ENCODE results near the gene CASS4.
A peak's percentile ranks its signal among the peaks of the same experiment; 100 is the strongest.

The CASS4 gene

DNA sequence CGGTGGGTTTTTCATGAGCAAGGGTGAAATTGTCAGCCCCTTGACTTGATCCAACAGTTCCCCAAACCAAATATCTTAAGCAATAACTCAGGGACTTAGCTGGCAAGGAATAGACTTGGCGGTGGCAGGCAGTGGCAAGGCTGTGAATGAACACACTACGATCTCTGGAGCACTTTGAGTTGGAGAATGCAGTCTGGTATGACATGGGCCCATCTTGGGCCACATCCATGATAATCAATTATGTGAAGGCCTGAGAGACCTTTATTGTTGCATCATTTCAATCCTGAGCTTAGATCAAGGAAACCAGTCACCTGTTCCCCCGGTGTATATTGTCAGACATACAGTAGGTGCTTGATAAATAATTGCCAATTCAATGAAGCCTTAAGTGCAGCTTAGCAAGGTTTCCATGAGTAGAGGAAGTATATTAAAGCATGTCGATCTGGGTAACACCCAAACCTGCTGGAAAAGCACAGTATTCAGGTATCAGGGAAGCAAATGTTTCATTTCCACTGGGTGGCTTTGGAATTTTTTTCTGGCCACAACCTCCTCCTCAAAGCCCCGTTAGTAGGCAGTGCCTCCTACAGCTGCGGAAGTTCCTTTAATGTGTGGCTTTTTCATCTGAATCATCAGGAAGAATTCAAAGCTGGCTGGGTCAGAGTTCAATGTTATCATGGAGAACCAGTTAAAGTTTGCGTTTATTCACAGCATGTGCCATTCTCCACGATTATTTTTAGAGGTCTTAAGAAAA, 10.2 kb downstream of the CASS4 start:
- peak; percentile 85 for DNase-seq (ENCODE audit: low read depth)
- TF ChIP-seq, protein P1, sequence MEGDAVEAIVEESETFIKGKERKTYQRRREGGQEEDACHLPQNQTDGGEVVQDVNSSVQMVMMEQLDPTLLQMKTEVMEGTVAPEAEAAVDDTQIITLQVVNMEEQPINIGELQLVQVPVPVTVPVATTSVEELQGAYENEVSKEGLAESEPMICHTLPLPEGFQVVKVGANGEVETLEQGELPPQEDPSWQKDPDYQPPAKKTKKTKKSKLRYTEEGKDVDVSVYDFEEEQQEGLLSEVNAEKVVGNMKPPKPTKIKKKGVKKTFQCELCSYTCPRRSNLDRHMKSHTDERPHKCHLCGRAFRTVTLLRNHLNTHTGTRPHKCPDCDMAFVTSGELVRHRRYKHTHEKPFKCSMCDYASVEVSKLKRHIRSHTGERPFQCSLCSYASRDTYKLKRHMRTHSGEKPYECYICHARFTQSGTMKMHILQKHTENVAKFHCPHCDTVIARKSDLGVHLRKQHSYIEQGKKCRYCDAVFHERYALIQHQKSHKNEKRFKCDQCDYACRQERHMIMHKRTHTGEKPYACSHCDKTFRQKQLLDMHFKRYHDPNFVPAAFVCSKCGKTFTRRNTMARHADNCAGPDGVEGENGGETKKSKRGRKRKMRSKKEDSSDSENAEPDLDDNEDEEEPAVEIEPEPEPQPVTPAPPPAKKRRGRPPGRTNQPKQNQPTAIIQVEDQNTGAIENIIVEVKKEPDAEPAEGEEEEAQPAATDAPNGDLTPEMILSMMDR (conservative IDR thresholded peaks at IDR 0.05; ENCODE audit: low read depth, low read length): peak; percentile 32
- no peak overlapping the region for H3K4me3 ChIP-seq (ENCODE audit: low read depth, low read length)

DNA sequence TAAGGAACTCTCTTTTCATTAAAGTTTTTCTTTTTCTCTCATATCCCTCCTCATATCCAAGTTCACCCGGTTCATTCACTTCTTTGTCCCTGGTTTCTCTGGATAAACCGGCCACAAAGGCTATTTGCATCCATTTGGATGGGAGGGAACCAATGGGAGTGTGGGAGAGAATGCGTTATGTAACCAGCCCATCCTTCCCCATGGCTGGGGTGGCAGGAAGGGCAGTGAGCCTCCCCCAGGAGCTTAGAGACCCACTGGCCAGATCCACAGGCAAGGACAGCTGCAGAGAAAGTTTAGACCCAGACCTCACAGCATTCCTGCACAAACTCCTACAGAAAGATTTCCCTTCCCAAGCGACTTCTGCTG, 10.7 kb downstream of the CASS4 start:
- H3K4me3 ChIP-seq (ENCODE audit: low read depth, low read length): no peak overlapping the region
- TF ChIP-seq, protein P1 (conservative IDR thresholded peaks at IDR 0.05; ENCODE audit: low read depth, low read length): no peak
- DNase-seq (ENCODE audit: low read depth): no peak

DNA sequence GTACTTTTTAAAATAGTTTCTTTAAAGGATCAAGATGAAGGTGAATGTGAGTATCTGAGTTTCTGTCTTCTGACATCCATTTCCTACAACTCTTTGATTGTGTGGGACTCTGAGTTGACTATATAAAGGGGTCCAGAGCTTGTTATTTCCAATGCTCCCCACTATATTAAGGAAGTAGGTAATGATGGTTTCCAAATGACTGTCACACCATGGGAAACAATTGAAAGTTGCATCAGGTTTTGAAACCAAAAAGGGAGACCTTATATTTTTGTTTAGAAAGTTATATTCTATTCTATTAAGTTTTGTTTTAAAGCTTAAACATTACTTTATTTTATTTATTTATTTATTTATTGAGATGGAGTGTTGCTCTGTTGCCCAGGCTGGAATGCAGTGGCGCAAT, 11.2 kb downstream of the CASS4 start:
- no peak for DNase-seq (ENCODE audit: low read depth)
- no peak overlapping the region for H3K4me3 ChIP-seq (ENCODE audit: low read depth, low read length)
- TF ChIP-seq, protein P1 (conservative IDR thresholded peaks at IDR 0.05; ENCODE audit: low read depth, low read length): no peak

DNA sequence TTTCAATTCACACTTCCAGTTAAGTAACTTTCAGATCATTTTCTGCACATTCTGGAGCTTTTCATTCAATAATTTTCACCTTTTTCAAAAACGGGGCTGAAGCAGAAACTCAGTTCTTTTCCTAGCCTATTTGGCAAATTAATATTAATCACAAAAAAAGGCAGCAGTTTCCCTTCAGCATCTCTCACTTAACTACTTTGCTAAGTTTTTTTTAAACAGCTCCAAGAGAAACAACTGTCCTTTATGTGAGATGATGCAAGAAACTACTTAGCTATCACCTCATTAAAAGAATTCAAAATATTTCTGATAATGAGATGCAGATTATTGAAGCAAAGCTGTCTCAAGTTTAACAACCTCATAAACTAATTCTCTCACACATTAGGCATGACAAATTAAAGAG, 11.8 kb downstream of the CASS4 start:
- no peak overlapping the region for H3K4me3 ChIP-seq (ENCODE audit: low read depth, low read length)
- TF ChIP-seq, protein P1 (conservative IDR thresholded peaks at IDR 0.05; ENCODE audit: low read depth, low read length): no peak
- no peak for DNase-seq (ENCODE audit: low read depth)

DNA sequence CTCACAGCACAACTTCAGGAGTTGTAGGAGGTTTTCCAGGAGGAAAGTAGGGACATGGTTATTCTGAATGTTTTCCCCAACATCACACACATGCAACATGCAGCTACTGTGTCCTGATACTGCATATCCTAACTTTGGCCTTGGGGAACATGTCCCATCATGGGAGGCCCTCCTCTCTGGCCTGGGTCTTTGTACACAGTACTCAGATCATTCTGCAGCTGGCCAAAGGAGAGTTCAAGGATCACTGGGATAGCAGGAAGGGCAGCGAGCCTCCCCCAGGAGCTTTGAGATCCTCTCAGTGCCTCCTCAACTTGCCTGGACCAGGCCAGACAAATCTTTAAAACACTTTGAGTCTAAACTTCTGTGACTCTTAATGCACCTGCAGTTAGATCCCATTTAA, 12.9 kb downstream of the CASS4 start:
- no peak for DNase-seq (ENCODE audit: low read depth)
- H3K4me3 ChIP-seq (ENCODE audit: low read depth, low read length): no peak overlapping the region
- TF ChIP-seq, protein P1 (conservative IDR thresholded peaks at IDR 0.05; ENCODE audit: low read depth, low read length): no peak

DNA sequence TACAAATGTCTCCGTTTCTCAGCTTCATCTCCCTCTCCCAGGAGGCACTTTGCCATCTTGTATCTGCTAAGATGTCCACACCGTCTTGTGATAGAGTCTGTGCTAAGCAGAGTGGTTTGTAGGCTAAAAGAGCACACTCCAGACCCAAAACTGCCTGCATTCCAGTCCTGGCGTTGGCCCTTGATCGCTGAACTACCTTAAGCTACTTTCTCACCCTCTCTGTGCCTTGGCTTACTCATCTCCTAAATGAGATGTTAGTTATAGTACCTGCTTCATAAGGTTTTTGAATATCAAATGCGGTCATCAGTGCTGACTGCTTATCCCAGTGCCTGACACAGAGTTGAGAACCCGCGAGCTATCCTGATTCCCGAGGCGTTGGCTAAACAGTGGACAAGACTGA, 14.0 kb downstream of the CASS4 start:
- DNase-seq (ENCODE audit: low read depth): no peak
- no peak overlapping the region for H3K4me3 ChIP-seq (ENCODE audit: low read depth, low read length)
- TF ChIP-seq, protein P1 (conservative IDR thresholded peaks at IDR 0.05; ENCODE audit: low read depth, low read length): no peak

DNA sequence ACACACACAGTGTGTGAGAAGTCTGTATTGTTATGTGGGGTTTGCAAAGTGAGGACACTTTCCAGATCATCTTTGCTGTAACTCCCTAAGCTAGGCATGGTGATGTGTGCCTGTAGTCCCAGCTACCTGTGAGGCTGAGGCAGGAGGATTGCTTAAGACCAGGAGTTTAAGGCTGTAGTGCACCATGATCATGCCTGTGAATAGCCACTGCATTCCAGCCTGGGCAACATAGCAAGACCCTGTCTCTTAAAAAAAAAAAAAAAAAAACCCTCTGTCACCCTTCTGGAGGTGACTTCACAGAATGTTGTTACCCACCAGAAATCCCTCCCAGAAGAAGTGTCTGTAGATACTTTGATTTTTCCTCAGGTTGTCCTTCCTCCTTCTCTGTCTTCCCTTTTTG, 14.9 kb downstream of the CASS4 start:
- TF ChIP-seq, protein P1 (conservative IDR thresholded peaks at IDR 0.05; ENCODE audit: low read depth, low read length): no peak
- DNase-seq (ENCODE audit: low read depth): no peak
- H3K4me3 ChIP-seq (ENCODE audit: low read depth, low read length): no peak overlapping the region

All from choroid plexus epithelial cell (primary cell).